Ishikawa (cell line): ENCODE data around the gene PDE4B.

Experiments used
- CEBPB ChIP-seq: IDR thresholded peaks from 2 replicates; pipeline ENCODE4 v1.6.1; 2012
- CREB1 ChIP-seq: IDR thresholded peaks from 2 replicates; pipeline ENCODE4 v1.6.1; 2012; ENCODE audit warnings: low read depth
- EGR1 ChIP-seq: IDR thresholded peaks from 2 replicates; pipeline ENCODE4 v1.6.1; 2012
- EP300 ChIP-seq: IDR thresholded peaks from 2 replicates; pipeline ENCODE4 v1.6.1; 2012; ENCODE audit warnings: borderline replicate concordance
- FOXM1 ChIP-seq: IDR thresholded peaks from 2 replicates; pipeline ENCODE4 v1.6.1; 2012; ENCODE audit warnings: low read depth, borderline replicate concordance
- NFIC ChIP-seq: IDR thresholded peaks from 2 replicates; pipeline ENCODE4 v1.6.1; 2012
- RAD21 ChIP-seq: IDR thresholded peaks from 2 replicates; pipeline ENCODE4 v1.6.1; 2012; ENCODE audit warnings: low read depth
- TAF1 ChIP-seq: IDR thresholded peaks from 2 replicates; pipeline ENCODE4 v1.6.1; 2012; ENCODE audit warnings: low read depth, mild to moderate bottlenecking
- TCF12 ChIP-seq: IDR thresholded peaks from 2 replicates; pipeline ENCODE4 v1.6.1; 2012; ENCODE audit warnings: low read depth
- TEAD4 ChIP-seq: IDR thresholded peaks from 2 replicates; pipeline ENCODE4 v1.6.1; 2012
- YY1 ChIP-seq: IDR thresholded peaks from 2 replicates; pipeline ENCODE4 v1.6.1; 2012; ENCODE audit warnings: low read depth
- ZBTB7A ChIP-seq: IDR thresholded peaks from 2 replicates; pipeline ENCODE4 v1.6.1; 2012; ENCODE audit warnings: low read depth
- TF ChIP-seq, protein P1 (sequence below): IDR thresholded peaks from 2 replicates; pipeline ENCODE4 v1.6.1; 2012; ENCODE audit warnings: low read depth, mild to moderate bottlenecking
- TF ChIP-seq, protein P2 (sequence below): IDR thresholded peaks from 2 replicates; pipeline ENCODE4 v1.6.1; 2012
- TF ChIP-seq, protein P3 (sequence below): IDR thresholded peaks from 2 replicates; pipeline ENCODE4 v1.6.1; 2012

The PDE4B gene

DNA sequence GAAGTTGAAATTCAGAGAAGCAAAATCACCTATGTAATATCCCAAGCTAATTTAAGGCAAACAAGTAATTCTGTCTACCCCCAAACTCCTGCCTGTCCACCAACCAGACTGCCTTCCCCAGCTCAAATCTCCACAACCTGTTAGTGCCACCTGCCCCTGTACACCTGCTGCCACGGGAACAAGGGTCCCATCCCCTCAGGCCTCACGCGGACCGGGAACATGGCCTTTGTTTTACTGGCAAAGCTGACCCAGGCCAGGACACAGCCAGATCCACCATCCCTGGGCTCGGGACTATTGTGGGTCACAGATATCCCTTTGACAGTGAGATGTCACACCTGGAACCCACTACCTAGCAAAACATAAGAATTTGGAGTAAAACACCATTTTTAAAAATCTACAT lies 601.9 kb downstream of the PDE4B start:
- TF ChIP-seq TCF12 = no peak

DNA sequence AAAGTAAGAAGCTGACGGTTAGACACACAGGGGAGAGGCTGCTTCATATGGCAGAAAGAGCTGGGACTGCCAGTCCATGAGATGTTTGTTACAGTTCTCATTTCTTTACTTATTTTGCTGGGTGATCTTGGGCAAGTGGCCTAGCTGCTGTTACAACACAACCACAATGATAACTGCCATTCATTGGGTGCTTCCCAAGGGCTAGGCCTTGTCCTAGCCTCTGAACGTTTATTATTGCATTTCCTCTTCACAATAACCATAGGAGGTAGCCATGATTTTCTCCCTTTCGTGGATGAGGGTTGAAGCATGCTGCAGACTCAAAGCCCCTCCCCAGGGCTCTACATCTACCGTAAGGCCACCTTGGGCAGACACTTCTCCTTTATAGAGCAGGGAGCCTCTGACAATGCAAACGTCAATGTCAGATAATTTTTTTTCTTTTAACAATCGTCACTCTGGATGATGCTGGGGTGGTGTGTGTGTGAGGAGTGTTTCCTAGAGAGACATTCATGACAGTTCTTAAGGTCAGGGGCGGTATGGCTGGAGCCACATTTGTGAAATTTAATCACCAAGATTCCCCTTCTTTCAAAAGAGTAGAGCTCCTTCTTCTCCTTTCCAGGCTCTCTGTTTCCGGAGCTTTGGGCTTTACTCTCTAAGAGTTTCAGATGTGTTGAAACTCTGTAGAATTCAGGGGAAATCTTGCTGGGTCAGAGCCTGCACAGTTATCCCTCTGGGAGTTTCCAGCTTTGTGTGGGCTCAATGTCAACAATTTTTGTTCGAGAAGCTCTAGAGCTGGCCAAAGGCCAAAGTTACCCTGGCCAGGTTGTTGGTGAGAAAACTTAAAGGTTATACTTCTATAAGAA lies 602.7 kb downstream of the PDE4B start:
- TF ChIP-seq CEBPB = no peak

DNA sequence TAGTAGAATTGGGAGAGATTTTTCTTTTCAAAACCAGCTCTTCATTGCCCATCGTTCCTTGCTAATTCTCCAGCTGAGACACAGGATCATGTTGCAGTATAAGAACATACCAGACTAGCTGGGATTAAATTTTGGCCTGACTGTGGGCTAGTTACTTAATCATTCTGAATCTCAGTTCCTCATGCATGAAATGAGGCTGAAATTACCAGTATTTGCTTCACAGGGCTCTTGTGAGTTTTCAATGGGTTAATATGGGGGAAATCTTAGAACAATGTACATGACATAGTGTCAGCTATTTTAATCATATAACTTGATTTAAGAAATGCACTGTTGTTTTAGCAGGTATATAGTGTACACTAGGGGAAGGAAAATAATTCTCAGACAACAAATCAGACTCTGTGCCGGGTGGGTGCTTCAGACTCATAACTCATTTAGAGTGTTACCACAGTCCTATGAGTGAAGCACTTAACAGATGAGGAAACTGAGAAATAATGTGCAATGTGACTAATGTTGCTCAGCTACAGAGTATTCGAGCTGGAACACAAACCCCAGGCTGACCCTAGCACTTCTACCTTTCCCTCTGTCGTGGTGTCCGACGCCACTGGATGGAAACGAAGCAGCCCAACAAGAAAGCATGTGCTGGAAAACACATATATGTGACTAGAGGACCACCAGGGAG lies 603.7 kb downstream of the PDE4B start:
- TF ChIP-seq FOXM1 (no peak), EGR1 (no peak), CEBPB (no peak), TAF1 (no peak), TCF12 (no peak)
- TF ChIP-seq, protein P1, sequence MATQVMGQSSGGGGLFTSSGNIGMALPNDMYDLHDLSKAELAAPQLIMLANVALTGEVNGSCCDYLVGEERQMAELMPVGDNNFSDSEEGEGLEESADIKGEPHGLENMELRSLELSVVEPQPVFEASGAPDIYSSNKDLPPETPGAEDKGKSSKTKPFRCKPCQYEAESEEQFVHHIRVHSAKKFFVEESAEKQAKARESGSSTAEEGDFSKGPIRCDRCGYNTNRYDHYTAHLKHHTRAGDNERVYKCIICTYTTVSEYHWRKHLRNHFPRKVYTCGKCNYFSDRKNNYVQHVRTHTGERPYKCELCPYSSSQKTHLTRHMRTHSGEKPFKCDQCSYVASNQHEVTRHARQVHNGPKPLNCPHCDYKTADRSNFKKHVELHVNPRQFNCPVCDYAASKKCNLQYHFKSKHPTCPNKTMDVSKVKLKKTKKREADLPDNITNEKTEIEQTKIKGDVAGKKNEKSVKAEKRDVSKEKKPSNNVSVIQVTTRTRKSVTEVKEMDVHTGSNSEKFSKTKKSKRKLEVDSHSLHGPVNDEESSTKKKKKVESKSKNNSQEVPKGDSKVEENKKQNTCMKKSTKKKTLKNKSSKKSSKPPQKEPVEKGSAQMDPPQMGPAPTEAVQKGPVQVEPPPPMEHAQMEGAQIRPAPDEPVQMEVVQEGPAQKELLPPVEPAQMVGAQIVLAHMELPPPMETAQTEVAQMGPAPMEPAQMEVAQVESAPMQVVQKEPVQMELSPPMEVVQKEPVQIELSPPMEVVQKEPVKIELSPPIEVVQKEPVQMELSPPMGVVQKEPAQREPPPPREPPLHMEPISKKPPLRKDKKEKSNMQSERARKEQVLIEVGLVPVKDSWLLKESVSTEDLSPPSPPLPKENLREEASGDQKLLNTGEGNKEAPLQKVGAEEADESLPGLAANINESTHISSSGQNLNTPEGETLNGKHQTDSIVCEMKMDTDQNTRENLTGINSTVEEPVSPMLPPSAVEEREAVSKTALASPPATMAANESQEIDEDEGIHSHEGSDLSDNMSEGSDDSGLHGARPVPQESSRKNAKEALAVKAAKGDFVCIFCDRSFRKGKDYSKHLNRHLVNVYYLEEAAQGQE = no peak
- TF ChIP-seq, protein P2, sequence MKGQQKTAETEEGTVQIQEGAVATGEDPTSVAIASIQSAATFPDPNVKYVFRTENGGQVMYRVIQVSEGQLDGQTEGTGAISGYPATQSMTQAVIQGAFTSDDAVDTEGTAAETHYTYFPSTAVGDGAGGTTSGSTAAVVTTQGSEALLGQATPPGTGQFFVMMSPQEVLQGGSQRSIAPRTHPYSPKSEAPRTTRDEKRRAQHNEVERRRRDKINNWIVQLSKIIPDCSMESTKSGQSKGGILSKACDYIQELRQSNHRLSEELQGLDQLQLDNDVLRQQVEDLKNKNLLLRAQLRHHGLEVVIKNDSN = no peak
- TF ChIP-seq, protein P3, sequence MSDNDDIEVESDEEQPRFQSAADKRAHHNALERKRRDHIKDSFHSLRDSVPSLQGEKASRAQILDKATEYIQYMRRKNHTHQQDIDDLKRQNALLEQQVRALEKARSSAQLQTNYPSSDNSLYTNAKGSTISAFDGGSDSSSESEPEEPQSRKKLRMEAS = no peak

DNA sequence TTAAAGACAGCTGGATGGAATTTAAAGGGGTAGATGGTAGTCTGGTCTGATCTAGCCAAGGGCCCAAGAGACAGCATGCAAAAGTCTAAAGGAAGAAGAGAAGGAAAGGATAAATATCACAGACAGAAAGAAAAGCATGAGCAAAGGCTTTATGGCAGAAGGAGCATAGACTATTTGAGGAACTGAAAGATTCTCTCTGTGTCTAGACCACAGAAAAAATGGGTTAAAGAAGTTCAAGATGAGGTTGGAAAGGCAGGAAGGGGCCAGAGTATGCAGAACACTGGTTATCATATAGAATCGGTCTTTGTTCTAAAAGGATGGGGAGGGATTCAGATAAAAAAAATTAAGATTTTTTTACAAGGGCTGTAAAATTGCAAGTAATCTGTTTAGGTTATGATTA lies 604.5 kb downstream of the PDE4B start:
- no peak for TF ChIP-seq CEBPB
- no peak for TF ChIP-seq FOXM1
- TF ChIP-seq TCF12 = no peak
- TF ChIP-seq YY1 = no peak
- TF ChIP-seq TEAD4 = no peak
- TF ChIP-seq RAD21 = no peak
- no peak for TF ChIP-seq ZBTB7A
- no peak for TF ChIP-seq EGR1
- TF ChIP-seq, protein P2 = no peak
- TF ChIP-seq EP300 = no peak
- no peak for TF ChIP-seq TAF1

DNA sequence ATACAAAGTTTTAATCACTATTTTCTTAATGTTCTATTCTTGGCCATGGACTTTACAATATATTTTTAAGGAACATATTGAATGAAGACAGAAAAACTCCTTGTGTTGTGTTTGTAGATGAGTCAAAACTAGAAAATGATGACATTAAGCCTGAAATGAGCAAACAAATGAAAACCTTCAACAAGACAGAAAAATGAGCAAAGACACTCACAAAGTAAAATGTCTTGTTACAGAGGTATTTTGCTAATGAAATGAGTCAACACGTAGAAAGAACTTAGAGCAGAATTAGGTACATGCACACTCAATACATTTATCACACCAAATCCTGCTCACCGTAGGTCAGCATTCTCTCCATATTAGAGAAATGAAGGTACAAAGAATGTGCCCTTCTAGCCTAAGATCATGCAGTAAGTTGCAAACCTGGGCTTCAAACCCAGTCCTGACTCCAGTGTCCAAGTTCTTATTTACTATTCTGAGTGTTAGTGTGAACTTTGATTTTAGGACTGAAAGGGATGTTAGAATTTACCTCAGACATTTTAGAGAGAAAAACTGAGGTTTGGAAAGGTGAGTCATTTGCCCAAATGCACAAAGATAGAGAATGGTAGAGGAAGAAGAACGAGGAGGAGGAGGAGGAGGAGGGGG lies 607.3 kb downstream of the PDE4B start:
- TF ChIP-seq CREB1 (no peak), EGR1 (no peak)
- TF ChIP-seq, protein P1 = no peak

DNA sequence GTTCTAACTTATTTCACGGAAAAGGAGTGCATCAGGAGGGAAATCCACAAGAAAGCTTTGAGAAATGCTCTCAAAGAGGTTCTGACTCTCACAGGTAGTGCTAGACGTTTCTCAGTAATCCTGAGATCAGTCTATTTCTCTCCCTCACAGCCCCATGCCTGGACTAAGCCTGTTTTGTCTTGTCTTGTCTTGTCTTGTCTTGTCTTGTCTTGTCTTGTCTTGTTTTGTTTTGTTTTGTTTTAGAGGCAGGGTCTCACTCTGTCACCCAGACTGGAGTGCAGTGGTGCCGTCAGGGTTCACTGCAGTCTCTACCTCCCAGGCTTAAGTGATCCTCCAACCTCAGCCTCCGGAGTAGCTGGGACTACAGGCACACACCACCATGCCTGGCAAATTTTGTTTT lies 608.0 kb downstream of the PDE4B start:
- TF ChIP-seq EGR1 = no peak
- TF ChIP-seq YY1 = no peak
- no peak for TF ChIP-seq FOXM1
- no peak for TF ChIP-seq TCF12
- TF ChIP-seq TAF1 = no peak
- no peak for TF ChIP-seq ZBTB7A
- TF ChIP-seq, protein P2 = no peak
- no peak for TF ChIP-seq NFIC
- TF ChIP-seq, protein P1 = no peak
